CD4-positive, alpha-beta T cell treated with Interferon gamma for 1 hour (primary cell): ENCODE results near the gene SP8.
"Not testable (repeated sequence)": the region's sequence is repeated elsewhere in the genome, so short reads cannot be mapped to it uniquely, and the experiment has no call there.

Experiments used
- DNase-seq: peaks from one replicate; pipeline ENCODE4 v3.0.0-alpha.2; 2020

The SP8 gene

GRCh38 chr7:20786779-20787659 lies at the start of gene SP8:
Gene SP8, minus strand, starts transcription at chr7:20786886. Its CDS starts 88 bp downstream, at chr7:20786798.
- DNase-seq, result no peak

- not testable (repeated sequence) for DNase-seq
Measured at GRCh38 chr7:20836424-20836823, 49.7 kb upstream of the SP8 start.

DNA sequence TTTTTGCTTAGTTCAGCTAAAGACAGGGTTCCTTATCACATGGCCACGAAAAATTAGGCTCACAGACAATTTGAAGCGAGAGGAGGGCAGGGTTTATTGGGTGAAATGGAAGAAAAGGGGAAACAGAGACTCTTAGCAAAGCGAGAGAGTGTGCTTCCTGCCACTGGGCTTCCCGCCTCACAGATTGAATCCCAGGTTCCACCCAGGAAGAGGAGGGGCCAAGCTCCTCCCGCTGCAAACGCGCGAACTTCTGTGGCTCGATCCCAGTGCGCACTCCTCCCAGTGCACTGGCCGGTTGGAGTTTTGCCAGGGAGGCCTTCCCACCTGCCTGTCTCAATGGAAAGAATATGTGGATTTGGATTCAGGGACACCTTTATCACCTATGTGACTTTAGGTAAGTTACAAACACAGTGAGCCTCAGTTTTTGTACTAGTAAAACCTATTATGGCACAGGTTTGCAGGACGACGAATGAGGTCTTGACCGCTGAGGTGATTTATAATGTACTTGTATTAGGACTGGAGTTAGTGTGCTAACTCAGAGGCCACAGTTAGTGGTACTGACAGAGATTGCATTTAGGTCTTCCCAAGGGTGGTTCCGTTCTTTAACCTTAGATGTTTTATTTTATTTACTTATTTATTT lies 48.5 kb upstream of the SP8 start:
- no peak for DNase-seq

DNA sequence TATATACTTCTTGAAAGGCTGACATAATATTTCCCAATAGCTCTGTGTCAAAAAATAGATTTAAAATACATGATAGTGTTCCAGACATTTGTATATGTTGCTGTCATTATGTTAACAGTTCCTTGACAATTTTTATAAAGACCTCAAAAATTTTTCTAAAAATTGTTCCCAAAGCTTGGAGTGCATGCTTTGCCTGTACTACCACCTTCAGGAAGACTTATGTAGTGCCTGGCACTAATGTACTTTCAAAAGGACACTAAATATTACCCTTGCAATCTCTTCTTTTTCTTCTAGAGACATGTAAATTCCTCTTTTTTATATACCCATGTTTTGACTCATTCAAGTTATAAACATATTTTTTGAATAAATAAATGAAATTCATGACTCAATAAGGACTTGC lies 48.0 kb upstream of the SP8 start:
- DNase-seq, result no peak

GRCh38 chr7:20831956-20832355 lies 45.3 kb upstream of the SP8 start:
- no peak for DNase-seq

- no peak for DNase-seq
Measured at GRCh38 chr7:20831451-20831850, 44.8 kb upstream of the SP8 start.

GRCh38 chr7:20828947-20829346 lies 42.3 kb upstream of the SP8 start:
- DNase-seq, result no peak

DNA sequence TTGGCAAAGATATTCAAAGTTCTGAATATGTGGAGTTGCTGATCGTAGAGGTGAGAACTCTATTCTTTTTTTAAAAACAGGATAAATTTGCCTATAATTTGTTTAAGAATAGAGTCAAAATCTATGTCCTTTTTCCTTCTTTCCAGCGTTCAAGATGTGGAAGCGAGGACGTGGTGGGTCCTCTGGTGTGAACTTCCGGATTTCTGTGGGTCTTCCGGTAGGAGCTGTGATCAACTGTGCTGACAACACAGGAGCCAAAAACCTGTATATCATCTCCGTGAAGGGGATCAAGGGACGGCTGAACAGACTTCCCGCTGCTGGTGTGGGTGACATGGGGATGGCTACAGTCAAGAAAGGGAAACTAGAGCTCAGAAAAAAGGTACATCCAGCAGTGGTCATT lies 40.5 kb upstream of the SP8 start:
- no peak for DNase-seq

DNA sequence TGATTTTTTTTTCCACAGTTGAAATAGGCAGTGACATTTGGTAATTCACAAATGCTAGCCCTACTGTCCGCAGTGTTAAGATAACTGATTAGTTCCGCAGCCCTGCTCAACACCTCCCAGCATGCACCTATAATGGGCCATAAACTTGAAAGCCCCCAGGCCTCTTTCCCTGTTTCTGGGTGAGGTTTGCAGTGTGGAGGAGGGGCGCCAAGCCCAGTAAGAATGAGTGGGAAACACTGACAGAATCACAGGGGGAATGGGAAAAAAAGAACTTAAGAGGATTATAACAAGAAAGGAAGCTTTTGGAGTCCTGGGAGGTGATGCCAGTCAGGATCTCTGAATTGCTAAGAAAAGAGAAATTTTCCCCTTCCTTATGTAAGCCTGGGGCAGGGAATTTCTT lies 39.6 kb upstream of the SP8 start:
- no peak for DNase-seq

DNA sequence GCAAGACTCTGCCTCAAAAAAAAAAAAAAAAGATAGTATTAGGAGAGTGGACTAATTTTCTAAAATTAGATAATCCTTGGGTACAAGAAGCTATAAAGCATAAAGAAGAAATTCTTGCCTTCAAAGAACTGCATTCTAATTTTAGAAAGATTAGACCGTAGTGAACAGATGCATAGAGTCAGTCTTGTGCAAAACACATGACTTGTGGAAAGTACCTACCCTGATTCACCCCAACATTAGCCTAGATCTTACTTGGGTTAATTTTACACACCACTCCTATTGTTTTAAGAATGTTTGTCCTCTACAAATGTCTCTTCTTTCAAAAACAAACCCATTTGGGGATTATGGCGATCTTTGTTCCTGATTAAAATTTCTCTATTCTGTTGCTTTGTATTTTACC lies 38.9 kb upstream of the SP8 start:
- no peak for DNase-seq

DNA sequence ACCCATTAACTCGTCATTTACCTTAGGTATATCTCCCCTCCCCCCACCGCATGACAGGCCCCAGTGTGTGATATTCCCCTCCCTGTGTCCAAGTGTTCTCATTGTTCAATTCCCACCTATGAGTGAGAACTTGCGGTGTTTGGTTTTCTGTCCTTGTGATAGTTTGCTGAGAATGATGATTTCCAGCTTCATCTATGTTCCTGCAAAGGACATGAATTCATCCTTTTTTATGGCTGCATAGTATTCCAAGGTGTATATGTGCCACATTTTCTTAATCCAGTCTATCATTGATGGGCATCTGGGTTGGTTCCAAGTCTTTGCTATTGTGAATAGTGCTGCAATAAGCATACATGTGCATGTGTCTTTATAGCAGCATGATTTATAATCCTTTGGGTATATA lies 34.7 kb upstream of the SP8 start:
- DNase-seq, result not testable (repeated sequence)

GRCh38 chr7:20816372-20816959 lies 29.8 kb upstream of the SP8 start:
- no peak for DNase-seq

GRCh38 chr7:20804345-20804744 lies 17.7 kb upstream of the SP8 start:
- DNase-seq, result no peak

GRCh38 chr7:20799566-20800366 lies 13.1 kb upstream of the SP8 start:
- no peak for DNase-seq

DNA sequence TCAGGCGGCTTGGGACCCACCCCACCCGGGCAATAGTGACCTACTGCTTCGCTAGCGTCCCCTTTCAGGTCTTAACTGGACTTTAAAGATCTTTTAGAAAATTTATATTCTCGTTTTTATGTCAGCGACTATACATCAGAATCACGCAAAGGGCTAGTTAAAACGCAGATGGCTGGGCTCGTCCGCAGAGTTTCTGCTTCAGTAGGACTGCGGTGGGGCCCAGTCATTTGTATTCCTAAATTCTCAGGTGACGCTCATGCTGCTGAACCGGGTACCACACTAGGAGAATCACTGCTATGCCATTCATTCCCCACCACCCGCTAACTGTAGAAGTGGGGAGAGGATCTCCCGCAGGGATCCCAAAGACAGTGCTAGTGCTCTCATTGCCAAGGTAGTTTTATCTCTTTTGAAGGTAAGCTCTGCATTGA lies 12.0 kb upstream of the SP8 start:
- DNase-seq, result no peak

GRCh38 chr7:20798081-20798693 lies 11.5 kb upstream of the SP8 start:
- DNase-seq, result no peak

DNA sequence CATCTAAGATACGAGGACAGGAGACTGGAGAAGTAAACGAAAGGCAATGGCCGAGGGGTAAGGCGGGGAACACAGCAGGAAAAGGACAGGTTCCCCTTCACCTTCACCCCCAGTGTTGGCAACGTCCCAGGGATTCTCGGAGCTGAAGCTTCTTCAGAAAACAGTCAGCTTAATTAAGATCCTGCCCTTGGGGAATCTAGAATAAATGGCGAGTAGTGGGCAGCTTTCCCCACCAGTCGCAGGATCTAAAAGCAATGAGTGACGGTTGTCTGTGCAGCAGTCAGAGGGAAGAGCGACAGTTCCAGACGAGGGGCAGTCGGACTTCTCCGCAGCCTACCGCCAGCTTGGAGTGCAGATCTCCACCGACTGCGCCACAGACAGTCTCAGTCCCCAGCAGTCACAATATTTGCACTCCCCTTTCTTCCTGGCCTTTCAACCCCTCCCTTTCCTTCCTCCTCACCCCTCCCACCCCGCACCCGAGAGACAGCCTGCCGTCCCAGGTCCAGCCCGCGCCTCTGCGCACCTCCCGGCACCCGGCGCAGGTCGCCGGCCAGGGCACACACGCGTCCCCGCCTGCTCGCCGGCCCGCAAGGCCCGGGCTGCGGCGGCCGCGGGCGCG lies 10.9 kb upstream of the SP8 start:
- DNase-seq, result no peak

DNA sequence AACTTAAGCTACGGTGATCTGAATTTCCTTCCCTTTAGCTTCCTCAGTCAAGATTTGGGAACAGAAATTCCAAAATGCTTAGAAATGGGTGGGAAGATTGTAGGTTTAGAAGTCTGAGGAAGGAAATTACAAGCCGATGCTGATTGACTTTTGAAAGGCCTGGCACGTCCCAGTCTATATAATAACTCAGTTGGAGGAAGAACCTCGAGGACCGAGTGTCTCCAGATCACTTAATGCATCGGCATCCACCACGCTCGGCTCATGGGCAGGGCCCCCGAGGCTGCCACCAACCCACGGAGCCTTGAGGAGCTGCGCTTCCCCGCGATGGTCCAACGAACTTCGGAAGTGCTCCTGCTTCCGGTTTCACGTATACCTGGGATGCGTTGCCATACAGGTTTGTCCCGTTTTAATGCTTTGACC lies 10.4 kb upstream of the SP8 start:
- no peak for DNase-seq

DNA sequence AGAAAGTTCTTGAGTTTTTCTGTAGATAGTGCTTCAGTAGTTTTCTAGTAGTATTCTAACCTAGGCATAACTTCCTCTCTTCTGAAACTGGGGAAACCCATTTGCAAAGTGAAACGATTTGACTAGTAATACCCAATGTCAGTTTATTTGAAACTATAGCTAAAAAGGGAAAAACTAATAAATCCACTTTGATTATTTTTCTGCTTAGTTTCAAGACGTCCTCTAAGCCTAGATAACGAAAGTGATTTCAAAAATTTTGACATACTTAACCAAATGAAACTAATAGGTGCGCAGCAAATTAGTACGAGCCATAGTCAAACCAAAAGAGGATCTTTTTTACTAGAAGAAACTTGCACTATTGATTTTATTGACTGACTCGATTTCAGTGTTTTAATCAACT lies 9.8 kb upstream of the SP8 start:
- DNase-seq, result no peak

GRCh38 chr7:20795881-20796280 lies 9.2 kb upstream of the SP8 start:
- DNase-seq, result no peak

DNA sequence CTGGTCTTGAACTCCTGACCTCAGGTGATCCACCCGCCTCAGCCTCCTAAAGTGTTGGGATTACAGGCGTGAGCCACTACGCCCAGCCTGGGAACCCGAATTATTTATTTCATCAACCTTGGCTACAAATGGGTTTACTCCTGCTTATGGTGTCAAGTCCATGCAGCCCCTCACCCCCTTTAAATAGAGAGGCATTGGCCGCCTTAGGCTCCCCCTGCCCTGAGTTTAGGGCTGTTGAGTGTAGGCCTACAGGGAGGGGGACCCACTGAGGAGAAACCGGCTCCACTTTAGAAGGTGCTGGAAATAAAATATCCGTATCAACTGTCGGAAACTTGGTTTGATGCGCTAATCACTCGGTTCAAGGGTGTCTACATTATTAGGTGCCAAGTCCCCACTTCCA lies 8.7 kb upstream of the SP8 start:
- DNase-seq, result no peak

DNA sequence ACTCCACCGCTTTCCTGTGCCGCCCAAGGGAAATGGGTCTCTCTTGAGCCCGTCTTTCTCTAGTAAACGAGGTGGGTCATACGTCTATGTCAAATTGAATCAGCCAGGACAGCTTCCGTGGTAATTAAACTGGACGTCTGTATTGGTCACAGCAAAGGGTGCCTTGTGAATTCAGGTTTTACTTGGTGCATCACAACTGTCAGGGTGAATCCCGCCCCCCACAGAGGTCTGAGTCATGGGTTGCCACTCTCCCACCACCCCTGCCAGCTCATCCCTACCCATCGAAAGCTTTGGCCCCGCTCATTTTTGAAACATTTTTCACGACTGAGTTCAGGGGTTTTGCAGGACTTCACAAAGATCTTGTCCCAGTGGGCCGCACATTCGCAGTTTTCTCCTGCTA lies 8.0 kb upstream of the SP8 start:
- DNase-seq, result no peak
